Gastroesophageal sphincter (tissue), 4 donors: ENCODE measurements around the gene OTOP3. TPM values are rescaled to one million over a fixed set of nuclear protein-coding genes. Genes with fewer than 3 reads are reported as not detected.

Source experiments
- ATAC-seq: fragments of 150-250 bp; one replicate; pipeline ENCODE4 v1.9.1; 2016; ENCODE audit warnings: mild to moderate bottlenecking, moderate library complexity
- H3K27ac ChIP-seq, 4 donors: fragments of 200-600 bp; sonication (generic) in 3 of 4; 1 replicate in 3 of 4; 2 replicates in 1 of 4; pipeline ENCODE4 v1.5.1; 2016 to 2019
- H3K27me3 ChIP-seq: fragments of 200-600 bp; sonication (generic); one replicate; pipeline ENCODE4 v1.5.1; 2019
- H3K36me3 ChIP-seq, 2 donors: fragments of 200-600 bp; sonication (generic); one replicate each; pipeline ENCODE4 v1.5.1; 2019; ENCODE audit warnings: control low read depth in 1 of 2
- H3K4me1 ChIP-seq, 3 donors: fragments of 200-600 bp; sonication (generic); 1 replicate in 2 of 3; 2 replicates in 1 of 3; pipeline ENCODE4 v1.5.1; 2016 to 2019; ENCODE audit warnings: control low read depth in 2 of 3
- H3K4me3 ChIP-seq, 2 donors: fragments of 200-600 bp; sonication (generic); one replicate each; pipeline ENCODE4 v1.5.1; 2019; ENCODE audit warnings: mild to moderate bottlenecking in 1 of 2, moderate library complexity in 1 of 2
- H3K9me3 ChIP-seq, 3 donors: fragments of 200-600 bp; sonication (generic); one replicate each; pipeline ENCODE4 v1.5.1; 2017 to 2019; ENCODE audit warnings: control low read depth in 2 of 3
- EP300 ChIP-seq: sonication (generic); formaldehyde crosslinking; IDR thresholded peaks from one replicate; pipeline ENCODE4 v1.6.1; 2017; ENCODE audit warnings: antibody characterized with exemption, mild to moderate bottlenecking
- POLR2A ChIP-seq, 2 donors: fragments of 450-650 bp; IDR thresholded peaks; one replicate each; pipeline ENCODE4 v1.6.1; 2017; ENCODE audit warnings: antibody characterized with exemption in 2 of 2, mild to moderate bottlenecking in 2 of 2, moderate library complexity in 1 of 2
- POLR2AphosphoS5 ChIP-seq: sonication (generic); formaldehyde crosslinking; IDR thresholded peaks from one replicate; pipeline ENCODE4 v1.6.1; 2017; ENCODE audit warnings: antibody characterized with exemption
- WGBS, 2 donors: methylation state at CpG; one replicate each; pipeline ENCODE4 v1.1.5; 2018; ENCODE audit warnings: low coverage in 1 of 2; 5-methylcytosine and 5-hydroxymethylcytosine counted together
- total RNA-seq, 4 donors: library from RNA; depleted of rRNA; stranded (reverse); fragments of >200 nt; gene quantifications; one replicate each; pipeline ENCODE4 v1.1.0, GENCODE V29; 2016
- TF ChIP-seq, protein P1 (sequence below), 4 experiments: fragments of 200-600 bp in 2 of 4; fragments of 450-650 bp in 2 of 4; sonication (generic) in 1 of 4; IDR thresholded peaks; one replicate each; pipeline ENCODE4 v1.5.1; 2017 to 2019; ENCODE audit warnings: antibody characterized with exemption in 4 of 4, mild to moderate bottlenecking in 2 of 4, moderate library complexity in 2 of 4

Gene OTOP3
- total RNA-seq, 4 donors from 2014 or later = 0.31 to 0.82 TPM; not detected in 2

DNA sequence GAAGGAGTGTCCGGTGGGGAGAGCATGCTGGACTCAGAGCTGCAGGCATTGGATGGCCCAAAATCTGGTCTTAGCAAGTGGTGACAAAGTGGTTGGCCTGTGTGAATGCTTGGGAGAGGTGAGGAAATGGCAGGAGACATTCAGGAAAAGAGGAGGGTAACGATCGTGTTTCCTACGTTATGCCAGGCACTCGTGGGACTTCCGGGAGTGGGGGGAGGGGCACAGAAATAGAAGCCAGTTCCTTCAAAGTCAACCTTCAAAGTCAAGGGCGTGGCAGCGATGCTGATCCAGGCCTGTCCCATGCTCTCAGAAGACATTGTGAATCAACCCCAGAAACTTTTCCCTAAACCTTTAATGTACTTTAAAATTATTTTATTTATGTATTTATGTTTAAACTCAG, 3.8 kb downstream of the OTOP3 start:
- peaks cover 93% of the 10 kb centered on the region for H3K27me3 ChIP-seq
- H3K9me3 ChIP-seq = no peaks in the 10 kb centered on the region
- 48 to 51% methylated on average over 7 to 8 of the region's 8 CpGs for WGBS, 2 donors
- no peak overlapping the region for H3K4me3 ChIP-seq
- no peaks in the 10 kb centered on the region for H3K36me3 ChIP-seq
- H3K27ac ChIP-seq = no peak overlapping the region
- TF ChIP-seq POLR2A (IDR thresholded peaks at IDR 0.05) (no peak), EP300 (no peak), POLR2AphosphoS5 (no peak)
- TF ChIP-seq, protein P1, sequence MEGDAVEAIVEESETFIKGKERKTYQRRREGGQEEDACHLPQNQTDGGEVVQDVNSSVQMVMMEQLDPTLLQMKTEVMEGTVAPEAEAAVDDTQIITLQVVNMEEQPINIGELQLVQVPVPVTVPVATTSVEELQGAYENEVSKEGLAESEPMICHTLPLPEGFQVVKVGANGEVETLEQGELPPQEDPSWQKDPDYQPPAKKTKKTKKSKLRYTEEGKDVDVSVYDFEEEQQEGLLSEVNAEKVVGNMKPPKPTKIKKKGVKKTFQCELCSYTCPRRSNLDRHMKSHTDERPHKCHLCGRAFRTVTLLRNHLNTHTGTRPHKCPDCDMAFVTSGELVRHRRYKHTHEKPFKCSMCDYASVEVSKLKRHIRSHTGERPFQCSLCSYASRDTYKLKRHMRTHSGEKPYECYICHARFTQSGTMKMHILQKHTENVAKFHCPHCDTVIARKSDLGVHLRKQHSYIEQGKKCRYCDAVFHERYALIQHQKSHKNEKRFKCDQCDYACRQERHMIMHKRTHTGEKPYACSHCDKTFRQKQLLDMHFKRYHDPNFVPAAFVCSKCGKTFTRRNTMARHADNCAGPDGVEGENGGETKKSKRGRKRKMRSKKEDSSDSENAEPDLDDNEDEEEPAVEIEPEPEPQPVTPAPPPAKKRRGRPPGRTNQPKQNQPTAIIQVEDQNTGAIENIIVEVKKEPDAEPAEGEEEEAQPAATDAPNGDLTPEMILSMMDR (IDR thresholded peaks at IDR 0.05) = no peak
- H3K4me1 ChIP-seq = peaks cover 0 to 13% (median 5%) of the 10 kb centered on the region in 3 donors
- ATAC-seq = no peak

DNA sequence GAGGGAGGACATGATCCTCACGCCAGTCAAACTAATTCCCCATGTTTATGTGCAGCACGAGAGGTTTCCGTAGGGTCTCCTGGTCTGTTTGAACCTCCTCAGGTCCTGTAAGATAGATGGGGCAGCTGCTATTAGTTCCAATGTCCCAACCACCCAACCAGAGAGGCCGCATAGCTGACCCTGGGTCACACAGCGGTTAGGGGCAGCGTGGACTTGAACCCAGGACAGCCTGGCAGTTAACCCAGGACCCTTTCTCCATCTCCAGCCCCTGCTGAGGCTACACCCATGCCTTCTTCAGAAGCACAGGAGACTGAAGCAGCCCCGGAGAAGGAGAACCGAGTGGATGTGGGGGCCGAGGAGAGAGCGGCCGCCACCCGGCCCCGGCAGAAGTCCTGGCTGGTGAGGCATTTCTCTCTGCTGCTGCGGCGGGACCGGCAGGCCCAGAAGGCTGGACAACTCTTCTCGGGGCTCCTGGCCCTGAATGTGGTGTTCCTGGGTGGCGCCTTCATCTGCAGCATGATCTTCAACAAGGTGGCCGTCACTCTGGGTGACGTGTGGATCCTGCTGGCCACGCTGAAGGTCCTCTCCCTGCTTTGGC, 5.5 kb downstream of the OTOP3 start:
- no peaks in the 10 kb centered on the region for H3K9me3 ChIP-seq
- no peak overlapping the region for H3K4me3 ChIP-seq
- H3K27me3 ChIP-seq = peaks cover 86% of the 10 kb centered on the region
- ATAC-seq = no peak
- TF ChIP-seq POLR2AphosphoS5 = no peak
- no peak for TF ChIP-seq EP300
- TF ChIP-seq, protein P1 (IDR thresholded peaks at IDR 0.05) = no peak
- TF ChIP-seq POLR2A (IDR thresholded peaks at IDR 0.05) = no peak
- WGBS, 2 donors = 50% methylated on average over 2 of the region's 21 CpGs; no CpG with 5 or more reads in 1 of the 2 donors
- H3K27ac ChIP-seq = no peak overlapping the region
- peaks cover 0 to 3% (median 1%) of the 10 kb centered on the region in 3 donors for H3K4me1 ChIP-seq
- H3K36me3 ChIP-seq = no peaks in the 10 kb centered on the region

DNA sequence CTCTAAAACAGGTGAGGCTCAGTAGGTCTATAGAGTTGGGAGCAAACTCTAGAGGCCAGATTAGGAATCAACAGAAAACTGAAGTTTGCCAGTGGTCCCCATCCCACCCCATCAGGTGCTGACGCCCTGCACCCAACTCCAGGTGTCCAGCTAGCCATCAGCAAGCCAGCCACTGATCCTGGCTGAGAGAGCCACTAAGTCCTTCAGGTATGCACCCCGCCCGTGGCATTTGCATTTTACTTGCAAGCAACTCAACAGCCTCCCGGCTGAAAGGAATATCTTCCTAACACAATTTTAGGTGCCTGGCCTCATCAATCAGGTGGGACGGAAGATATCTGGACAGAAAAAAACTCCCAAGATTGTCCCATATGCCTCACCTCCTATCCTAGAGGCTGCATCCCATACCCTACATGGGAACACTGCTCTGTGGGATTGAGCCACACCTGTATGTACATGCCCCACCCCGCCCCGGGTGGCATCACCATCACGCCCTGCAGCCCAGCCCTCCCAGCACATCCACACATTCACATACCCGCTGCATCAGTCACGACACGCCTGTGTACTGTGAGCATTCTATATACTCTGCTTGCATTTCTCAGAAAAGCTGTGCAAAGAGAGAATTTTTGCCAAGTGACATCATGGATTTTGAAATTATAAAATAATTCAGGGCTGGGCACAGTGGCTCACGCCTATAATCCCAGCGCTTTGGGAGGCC, 8.3 kb downstream of the OTOP3 start:
- no peak overlapping the region for H3K27ac ChIP-seq
- H3K4me3 ChIP-seq = no peak overlapping the region
- no peaks in the 10 kb centered on the region for H3K36me3 ChIP-seq
- no peaks in the 10 kb centered on the region for H3K9me3 ChIP-seq
- no peaks in the 10 kb centered on the region for H3K4me1 ChIP-seq
- ATAC-seq = no peak
- 76 to 85% methylated on average over 5 to 8 of the region's 13 CpGs for WGBS, 2 donors
- H3K27me3 ChIP-seq = peaks cover 84% of the 10 kb centered on the region
- TF ChIP-seq, protein P1 (IDR thresholded peaks at IDR 0.05) = no peak
- no peak for TF ChIP-seq EP300
- TF ChIP-seq POLR2A (IDR thresholded peaks at IDR 0.05) = no peak
- TF ChIP-seq POLR2AphosphoS5 = no peak

DNA sequence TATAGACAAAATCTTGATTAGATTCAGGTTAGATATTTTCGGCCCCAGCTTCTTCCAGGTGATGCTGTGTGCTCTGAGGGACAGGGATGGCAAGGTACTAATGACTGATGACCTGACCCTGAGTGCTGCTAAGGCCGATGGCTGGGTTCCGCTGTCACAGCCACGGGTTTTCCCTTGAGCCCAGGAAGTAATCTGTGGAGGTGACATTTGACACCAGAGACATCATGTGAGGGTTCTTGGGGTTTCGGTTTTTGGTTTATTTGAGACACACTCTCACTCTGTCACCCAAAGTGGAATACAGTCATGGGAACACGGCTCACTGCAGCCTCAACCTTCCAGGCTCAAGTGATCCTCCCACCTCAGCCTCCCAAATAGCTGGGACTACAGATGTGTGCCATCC, 9.8 kb downstream of the OTOP3 start:
- 23 to 27% methylated on average over 3 to 5 of the region's 6 CpGs for WGBS, 2 donors
- ATAC-seq = no peak
- H3K9me3 ChIP-seq = no peaks in the 10 kb centered on the region
- H3K27ac ChIP-seq = no peak overlapping the region
- H3K4me1 ChIP-seq = no peaks in the 10 kb centered on the region
- TF ChIP-seq POLR2AphosphoS5 (no peak), POLR2A (IDR thresholded peaks at IDR 0.05) (no peak)
- H3K4me3 ChIP-seq = no peak overlapping the region
- no peaks in the 10 kb centered on the region for H3K36me3 ChIP-seq
- peaks cover 89% of the 10 kb centered on the region for H3K27me3 ChIP-seq

DNA sequence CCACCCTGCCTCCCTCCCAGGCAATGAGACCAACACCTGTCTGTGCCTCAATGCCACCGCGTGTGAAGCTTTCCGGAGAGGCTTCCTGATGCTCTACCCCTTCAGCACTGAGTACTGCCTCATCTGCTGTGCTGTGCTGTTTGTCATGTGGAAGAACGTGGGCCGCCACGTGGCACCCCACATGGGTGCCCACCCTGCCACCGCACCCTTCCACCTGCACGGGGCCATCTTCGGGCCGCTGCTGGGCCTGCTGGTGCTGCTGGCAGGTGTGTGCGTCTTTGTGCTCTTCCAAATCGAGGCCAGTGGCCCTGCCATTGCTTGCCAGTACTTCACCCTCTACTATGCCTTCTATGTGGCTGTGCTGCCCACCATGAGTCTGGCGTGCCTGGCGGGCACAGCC, 10.9 kb downstream of the OTOP3 start:
- no peaks in the 10 kb centered on the region for H3K36me3 ChIP-seq
- H3K4me1 ChIP-seq = no peaks in the 10 kb centered on the region
- ATAC-seq = no peak
- H3K27ac ChIP-seq = no peak overlapping the region
- no peak overlapping the region for H3K4me3 ChIP-seq
- peaks cover 91% of the 10 kb centered on the region for H3K27me3 ChIP-seq
- TF ChIP-seq POLR2AphosphoS5 = no peak
- no peak for TF ChIP-seq EP300
- no peak for TF ChIP-seq POLR2A (IDR thresholded peaks at IDR 0.05)
- TF ChIP-seq, protein P1 (IDR thresholded peaks at IDR 0.05) = no peak
- no peaks in the 10 kb centered on the region for H3K9me3 ChIP-seq
- WGBS, 2 donors = 97% methylated on average over 11 of the region's 14 CpGs; no CpG with 5 or more reads in 1 of the 2 donors
